Measurements from ENCODE around the gene VCL. TPM values are rescaled to one million over a fixed set of nuclear protein-coding genes. Genes with fewer than 3 reads are reported as not detected.
"Not testable (repeated sequence)": the region's sequence is repeated elsewhere in the genome, so short reads cannot be mapped to it uniquely, and the experiment has no call there.

The VCL gene
- total RNA-seq, 4 donors from 2014 or later = 96.1 to 133 (median 120) TPM

DNA sequence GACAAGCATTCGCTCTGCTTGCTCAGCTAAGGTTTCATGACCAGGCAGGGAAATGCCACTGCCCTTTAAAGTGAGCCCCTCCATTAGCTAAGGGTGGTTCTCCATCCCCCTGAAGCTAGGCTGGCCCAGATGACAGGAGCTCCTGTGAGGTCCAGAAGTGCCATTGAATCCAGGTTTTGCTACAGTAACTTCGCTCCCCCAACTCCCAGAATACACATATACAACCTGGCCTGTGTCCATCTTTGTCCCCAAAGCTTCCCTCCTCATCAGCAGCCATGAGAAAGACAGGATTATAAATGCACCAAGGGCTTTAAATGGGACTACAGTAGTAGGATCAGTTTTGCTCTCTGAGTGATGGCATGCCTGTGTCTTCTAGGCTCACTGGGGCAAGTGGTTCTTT lies 35.5 kb upstream of the VCL start:
- WGBS, 2 donors (ENCODE audit: low coverage in 1 of 2) = 96 to 100% methylated on average over 1 to 2 of the region's 2 CpGs
- Histone ChIP-seq H3K36me3 (no peaks in the 10 kb centered on the region), H3K27ac (no peak overlapping the region), H3K27me3 (no peaks in the 10 kb centered on the region), H3K4me1 (peaks cover 9 to 35% (median 19%) of the 10 kb centered on the region in 4 donors), H3K9me3 (no peaks in the 10 kb centered on the region), H3K4me3 (no peak overlapping the region)
- in situ Hi-C loops (cut with MboI; ENCODE audit: low pct_ligation_motif_present in 1 of 4, low pct_unique_long_range_greater_than_20kb in 1 of 4, low sequenced_read_pairs in 3 of 4) = no loop called here
- intact Hi-C loops (cut with DNase I; ENCODE audit: low total_unique reads) = no loop called here
- TF ChIP-seq POLR2A (IDR thresholded peaks at IDR 0.05) (no peak), POLR2AphosphoS5 (IDR thresholded peaks at IDR 0.05) (no peak), EP300 (IDR thresholded peaks at IDR 0.05; ENCODE audit: low read depth) (no peak)
- TF ChIP-seq, protein P1, sequence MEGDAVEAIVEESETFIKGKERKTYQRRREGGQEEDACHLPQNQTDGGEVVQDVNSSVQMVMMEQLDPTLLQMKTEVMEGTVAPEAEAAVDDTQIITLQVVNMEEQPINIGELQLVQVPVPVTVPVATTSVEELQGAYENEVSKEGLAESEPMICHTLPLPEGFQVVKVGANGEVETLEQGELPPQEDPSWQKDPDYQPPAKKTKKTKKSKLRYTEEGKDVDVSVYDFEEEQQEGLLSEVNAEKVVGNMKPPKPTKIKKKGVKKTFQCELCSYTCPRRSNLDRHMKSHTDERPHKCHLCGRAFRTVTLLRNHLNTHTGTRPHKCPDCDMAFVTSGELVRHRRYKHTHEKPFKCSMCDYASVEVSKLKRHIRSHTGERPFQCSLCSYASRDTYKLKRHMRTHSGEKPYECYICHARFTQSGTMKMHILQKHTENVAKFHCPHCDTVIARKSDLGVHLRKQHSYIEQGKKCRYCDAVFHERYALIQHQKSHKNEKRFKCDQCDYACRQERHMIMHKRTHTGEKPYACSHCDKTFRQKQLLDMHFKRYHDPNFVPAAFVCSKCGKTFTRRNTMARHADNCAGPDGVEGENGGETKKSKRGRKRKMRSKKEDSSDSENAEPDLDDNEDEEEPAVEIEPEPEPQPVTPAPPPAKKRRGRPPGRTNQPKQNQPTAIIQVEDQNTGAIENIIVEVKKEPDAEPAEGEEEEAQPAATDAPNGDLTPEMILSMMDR (IDR thresholded peaks at IDR 0.05) = no peak
- no peak for DNase-seq

DNA sequence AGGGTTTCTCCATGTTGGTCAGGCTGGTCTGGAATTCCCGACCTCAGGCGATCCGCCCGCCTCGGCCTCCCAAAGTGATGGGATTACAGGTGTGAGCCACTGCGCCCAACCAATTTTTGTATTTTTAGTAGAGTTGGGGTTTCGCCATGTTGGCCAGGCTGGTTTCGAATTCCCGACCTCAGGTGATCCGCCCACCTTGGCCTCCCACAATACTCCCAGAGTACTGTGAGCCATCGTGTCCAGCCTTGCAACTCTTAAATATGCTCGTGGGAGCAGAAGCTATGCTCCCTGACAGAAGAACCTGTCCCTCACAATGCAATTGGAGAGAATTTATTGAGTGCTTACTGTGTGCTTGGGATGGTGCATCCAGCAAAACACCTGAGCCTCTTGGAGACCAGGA lies 34.4 kb upstream of the VCL start:
- H3K9me3 ChIP-seq; in situ Hi-C loops (cut with MboI; ENCODE audit: low pct_ligation_motif_present in 1 of 4, low pct_unique_long_range_greater_than_20kb in 1 of 4, low sequenced_read_pairs in 3 of 4); DNase-seq; H3K36me3 ChIP-seq; H3K27ac ChIP-seq; H3K4me3 ChIP-seq; H3K27me3 ChIP-seq; intact Hi-C loops (cut with DNase I; ENCODE audit: low total_unique reads): not testable (repeated sequence)
- 97% methylated on average over 12 of the region's 12 CpGs; no CpG with 5 or more reads in 1 of the 2 donors for WGBS, 2 donors (ENCODE audit: low coverage in 1 of 2)
- H3K4me1 ChIP-seq = peaks cover 16 to 40% (median 24%) of the 10 kb centered on the region in 4 donors

DNA sequence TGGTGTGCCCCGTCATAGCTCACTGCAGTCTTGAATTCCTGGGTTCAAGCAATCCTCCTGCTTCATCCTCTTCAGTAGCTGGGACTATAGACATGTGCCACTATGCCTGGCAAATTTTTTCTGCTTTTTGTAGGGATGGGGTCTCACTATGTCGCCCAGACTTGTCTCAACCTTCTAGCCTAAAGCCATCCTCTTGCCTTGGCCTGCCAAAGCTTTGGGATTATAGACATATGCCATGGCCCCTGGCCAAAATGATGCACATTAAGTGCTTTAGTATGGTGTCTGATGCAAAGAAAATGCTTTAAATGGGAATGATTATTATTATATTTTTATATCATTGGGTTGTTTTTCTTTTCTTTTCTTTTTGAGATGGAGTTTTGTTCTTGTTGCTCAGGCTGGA lies 33.2 kb upstream of the VCL start:
- intact Hi-C loops (cut with DNase I; ENCODE audit: low total_unique reads) = no loop called here
- H3K4me1 ChIP-seq = peaks cover 16 to 36% (median 25%) of the 10 kb centered on the region in 4 donors
- no peaks in the 10 kb centered on the region for H3K9me3 ChIP-seq
- no peaks in the 10 kb centered on the region for H3K27me3 ChIP-seq
- in situ Hi-C loops (cut with MboI; ENCODE audit: low pct_ligation_motif_present in 1 of 4, low pct_unique_long_range_greater_than_20kb in 1 of 4, low sequenced_read_pairs in 3 of 4) = no loop called here
- peak overlapping the region; percentile 81 to 92 (median 88) for H3K27ac ChIP-seq
- WGBS, 2 donors (ENCODE audit: low coverage in 1 of 2) = 80 to 91% methylated on average over 1 to 2 of the region's 2 CpGs
- TF ChIP-seq, protein P1 (IDR thresholded peaks at IDR 0.05) = no peak
- TF ChIP-seq POLR2AphosphoS5 (IDR thresholded peaks at IDR 0.05) (no peak), POLR2A (IDR thresholded peaks at IDR 0.05) (no peak), EP300 (IDR thresholded peaks at IDR 0.05; ENCODE audit: low read depth) (no peak)
- no peaks in the 10 kb centered on the region for H3K36me3 ChIP-seq
- no peak for DNase-seq
- no peak overlapping the region for H3K4me3 ChIP-seq

DNA sequence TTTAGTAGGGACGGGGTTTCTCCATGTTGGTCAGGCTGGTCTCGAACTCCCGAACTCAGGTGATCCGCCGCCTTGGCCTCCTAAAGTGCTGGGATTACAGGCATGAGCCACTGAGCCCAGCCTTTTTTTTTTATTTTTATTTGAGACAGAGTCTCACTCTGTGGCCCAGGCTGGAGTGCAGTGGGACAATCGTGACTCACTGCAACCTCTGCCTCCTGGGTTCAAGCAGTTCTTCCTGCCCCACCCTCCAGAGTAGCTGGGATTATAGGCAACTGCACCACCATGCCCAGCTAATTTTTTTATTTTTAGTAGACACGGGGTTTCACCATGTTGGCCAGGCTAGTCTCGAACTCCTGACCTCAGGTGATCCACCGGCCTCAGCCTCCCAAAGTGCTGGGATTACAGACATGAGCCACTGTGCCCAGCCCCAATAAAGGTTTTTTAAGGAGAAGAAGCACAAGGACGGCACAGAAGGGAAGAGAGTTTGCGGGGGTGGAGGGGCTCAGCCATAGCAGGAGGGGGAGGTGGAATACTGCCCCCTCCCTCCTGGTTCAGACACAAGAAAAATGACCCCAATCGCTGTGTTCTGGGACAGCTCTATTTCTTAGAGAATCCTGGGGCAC lies 32.5 kb upstream of the VCL start:
- WGBS, 2 donors (ENCODE audit: low coverage in 1 of 2) = 76 to 80% methylated on average over 7 to 12 of the region's 12 CpGs
- H3K9me3 ChIP-seq; H3K36me3 ChIP-seq; intact Hi-C loops (cut with DNase I; ENCODE audit: low total_unique reads); H3K4me3 ChIP-seq; in situ Hi-C loops (cut with MboI; ENCODE audit: low pct_ligation_motif_present in 1 of 4, low pct_unique_long_range_greater_than_20kb in 1 of 4, low sequenced_read_pairs in 3 of 4); DNase-seq; H3K27me3 ChIP-seq: not testable (repeated sequence)
- H3K4me1 ChIP-seq = peaks cover 16 to 36% (median 25%) of the 10 kb centered on the region in 4 donors
- H3K27ac ChIP-seq = peak overlapping the region; percentile 81 to 92 (median 88)

DNA sequence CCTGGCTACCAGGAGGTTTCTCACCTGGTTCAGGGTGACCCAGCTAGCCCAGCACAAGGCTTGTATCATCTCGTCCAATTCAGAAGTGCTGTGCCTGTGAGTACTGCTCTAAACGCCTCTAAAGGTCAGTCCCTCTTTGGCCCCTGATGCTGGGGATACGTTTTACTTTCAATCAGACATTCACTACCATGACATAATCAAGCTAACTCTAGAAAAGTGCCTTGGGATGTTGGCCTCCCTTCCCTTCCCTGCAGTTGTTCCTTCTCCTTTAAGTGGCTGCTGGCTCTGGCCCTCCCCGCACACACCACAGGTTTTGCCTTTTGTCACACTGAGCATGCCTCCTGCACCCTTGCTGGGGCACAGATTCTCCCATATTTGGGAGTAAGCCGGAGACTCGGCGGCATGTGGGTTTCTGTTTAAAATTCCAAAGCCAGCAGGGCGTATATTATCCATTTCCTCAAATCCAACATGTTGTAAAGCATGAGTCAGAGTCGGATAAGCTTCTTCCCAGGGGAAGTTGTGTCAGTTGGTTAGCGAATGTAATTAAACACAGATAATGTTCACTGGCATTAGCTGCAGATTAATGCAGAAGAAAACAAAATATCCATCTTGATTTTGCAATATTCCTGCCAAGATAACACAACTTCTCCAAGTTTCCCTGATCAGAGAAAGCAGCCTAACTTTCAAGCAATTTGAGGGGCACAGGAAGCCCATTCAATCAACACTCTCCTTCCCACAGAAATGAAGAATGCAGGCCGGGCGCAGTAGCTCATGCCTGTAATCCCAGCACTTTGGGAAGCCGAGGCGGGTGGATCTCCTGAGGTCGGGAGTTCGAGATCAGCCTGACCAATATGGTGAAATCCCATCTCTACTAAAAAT lies 31.8 kb upstream of the VCL start:
- intact Hi-C loops (cut with DNase I; ENCODE audit: low total_unique reads) (no loop called here), in situ Hi-C loops (cut with MboI; ENCODE audit: low pct_ligation_motif_present in 1 of 4, low pct_unique_long_range_greater_than_20kb in 1 of 4, low sequenced_read_pairs in 3 of 4) (no loop called here)
- H3K4me3 ChIP-seq = peak overlapping the region in 1 of 4 donors; percentile 13
- no peaks in the 10 kb centered on the region for H3K9me3 ChIP-seq
- DNase-seq = peak; percentile 76
- WGBS, 2 donors (ENCODE audit: low coverage in 1 of 2) = 24 to 33% methylated on average over 15 to 16 of the region's 16 CpGs
- no peaks in the 10 kb centered on the region for H3K36me3 ChIP-seq
- TF ChIP-seq POLR2A (IDR thresholded peaks at IDR 0.05) (no peak), POLR2AphosphoS5 (IDR thresholded peaks at IDR 0.05) (peak; percentile 71 to 84 (median 71)), EP300 (IDR thresholded peaks at IDR 0.05; ENCODE audit: low read depth) (no peak)
- H3K27me3 ChIP-seq = no peaks in the 10 kb centered on the region
- H3K27ac ChIP-seq = peak overlapping the region; percentile 81 to 92 (median 88)
- peaks cover 16 to 36% (median 25%) of the 10 kb centered on the region in 4 donors for H3K4me1 ChIP-seq

Data from transverse colon (tissue), 4 donors.